ENCODE data around the gene DOK7.

DOK7 gene

GRCh38 chr4:3462790-3463415, at the start of gene DOK7:
Gene DOK7, plus strand, starts transcription at chr4:3463306. Its CDS starts 70 bp downstream, at chr4:3463376.
- no peak for DNase-seq

- DNase-seq = no peak
Measured at GRCh38 chr4:3413675-3414420, 49.3 kb upstream of the DOK7 start.

- DNase-seq = no peak
Measured at GRCh38 chr4:3414421-3415279, 48.5 kb upstream of the DOK7 start.

GRCh38 chr4:3415471-3416141, 47.5 kb upstream of the DOK7 start:
- no peak for DNase-seq

- no peak for DNase-seq
Measured at GRCh38 chr4:3416270-3416669, 46.8 kb upstream of the DOK7 start.

- no peak for DNase-seq
Measured at GRCh38 chr4:3416821-3417221, 46.3 kb upstream of the DOK7 start.

GRCh38 chr4:3417448-3417847, 45.7 kb upstream of the DOK7 start:
- no peak for DNase-seq

GRCh38 chr4:3418029-3418762, 44.9 kb upstream of the DOK7 start:
- DNase-seq = no peak

GRCh38 chr4:3419836-3420605, 43.1 kb upstream of the DOK7 start:
- DNase-seq = no peak

GRCh38 chr4:3420606-3420955, 42.5 kb upstream of the DOK7 start:
- DNase-seq = no peak

GRCh38 chr4:3420956-3421355, 42.1 kb upstream of the DOK7 start:
- no peak for DNase-seq

- no peak for DNase-seq
Measured at GRCh38 chr4:3421470-3421869, 41.6 kb upstream of the DOK7 start.

- no peak for DNase-seq
Measured at GRCh38 chr4:3422241-3422801, 40.8 kb upstream of the DOK7 start.

GRCh38 chr4:3422808-3423297, 40.3 kb upstream of the DOK7 start:
- DNase-seq = no peak

GRCh38 chr4:3423406-3423805, 39.7 kb upstream of the DOK7 start:
- DNase-seq = no peak

- no peak for DNase-seq
Measured at GRCh38 chr4:3423952-3424351, 39.2 kb upstream of the DOK7 start.

GRCh38 chr4:3424522-3425095, 38.5 kb upstream of the DOK7 start:
- no peak for DNase-seq

- DNase-seq = no peak
Measured at GRCh38 chr4:3426465-3427133, 36.5 kb upstream of the DOK7 start.

GRCh38 chr4:3427134-3427476, 36.0 kb upstream of the DOK7 start:
- DNase-seq = no peak

- DNase-seq = no peak
Measured at GRCh38 chr4:3427706-3428446, 35.2 kb upstream of the DOK7 start.

All from activated CD4-positive, alpha-beta T cell treated with anti-CD3 and anti-CD28 coated beads, Interleukin-2, amount 50 U/mL, for 4 hours (primary cell).